Eye (tissue), 1 donor: Measurements from ENCODE around the gene BTG1.
"Not testable (repeated sequence)": the region's sequence is repeated elsewhere in the genome, so short reads cannot be mapped to it uniquely, and the experiment has no call there.

Experiments used
- DNase-seq: peaks from one replicate; pipeline ENCODE4 v3.0.0-alpha.2; 2015

The BTG1 gene

GRCh38 chr12:92147491-92147890 is 1.8 kb upstream of the BTG1 start:
- peak; percentile 46 for DNase-seq

GRCh38 chr12:92146497-92147224 is 1.0 kb upstream of the BTG1 start:
- DNase-seq: peak; percentile 70

GRCh38 chr12:92145481-92145730 is 240 bp downstream of the BTG1 start:
- no peak for DNase-seq

GRCh38 chr12:92144631-92145480 is 790 bp downstream of the BTG1 start:
- DNase-seq: peak; percentile 79

GRCh38 chr12:92143686-92144630 is 1.7 kb downstream of the BTG1 start:
- DNase-seq: peak; percentile 95

GRCh38 chr12:92143258-92143657 is 2.4 kb downstream of the BTG1 start:
- DNase-seq: peak; percentile 45

GRCh38 chr12:92142251-92142926 is 3.3 kb downstream of the BTG1 start:
- peak; percentile 48 for DNase-seq

GRCh38 chr12:92141591-92142121 is 4.0 kb downstream of the BTG1 start:
- peak; percentile 42 for DNase-seq

GRCh38 chr12:92140896-92141536 is 4.6 kb downstream of the BTG1 start:
- DNase-seq: peak; percentile 43

- DNase-seq: no peak
Measured at GRCh38 chr12:92140156-92140555, 5.5 kb downstream of the BTG1 start.

GRCh38 chr12:92139634-92140150 is 6.0 kb downstream of the BTG1 start:
- DNase-seq: peak; percentile 52

- peak; percentile 11 for DNase-seq
Measured at GRCh38 chr12:92138626-92139025, 7.0 kb downstream of the BTG1 start.

- no peak for DNase-seq
Measured at GRCh38 chr12:92138144-92138543, 7.5 kb downstream of the BTG1 start.

GRCh38 chr12:92136965-92137721 is 8.5 kb downstream of the BTG1 start:
- peak; percentile 50 for DNase-seq

- DNase-seq: peak; percentile 9
Measured at GRCh38 chr12:92136026-92136730, 9.5 kb downstream of the BTG1 start.

- not testable (repeated sequence) for DNase-seq
Measured at GRCh38 chr12:92135541-92135940, 10.1 kb downstream of the BTG1 start.

- DNase-seq: peak; percentile 23
Measured at GRCh38 chr12:92134638-92135274, 10.9 kb downstream of the BTG1 start.

GRCh38 chr12:92133795-92134637 is 11.6 kb downstream of the BTG1 start:
- peak; percentile 17 for DNase-seq

GRCh38 chr12:92133171-92133570 is 12.5 kb downstream of the BTG1 start:
- peak; percentile 12 for DNase-seq
